ENCODE measurements around the gene DNAL1. TPM values are rescaled to one million over a fixed set of nuclear protein-coding genes. Genes with fewer than 3 reads are reported as not detected.

Gene DNAL1
- total and polyA plus RNA-seq, 2 experiments from 2014 or later = 12.2 to 19.4 TPM

DNA sequence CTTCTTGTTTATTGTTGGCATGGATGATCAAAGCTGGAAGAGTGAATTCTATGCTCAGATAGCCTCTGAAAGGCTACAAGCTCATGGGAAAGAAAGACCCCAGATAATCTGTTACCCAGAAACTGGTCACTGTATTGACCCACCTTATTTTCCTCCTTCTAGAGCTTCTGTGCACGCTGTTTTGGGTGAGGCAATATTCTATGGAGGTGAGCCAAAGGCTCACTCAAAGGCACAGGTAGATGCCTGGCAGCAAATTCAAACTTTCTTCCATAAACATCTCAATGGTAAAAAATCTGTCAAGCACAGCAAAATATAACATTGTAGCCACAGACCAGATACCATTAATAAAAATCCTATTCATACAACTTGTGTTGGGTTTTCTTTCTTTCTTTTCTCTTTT is 25.3 kb upstream of the DNAL1 start:
- Histone ChIP-seq H3K4me1 (ENCODE audit: low read depth) (no peaks in the 10 kb centered on the region), H3K27ac (no peak overlapping the region), H3K36me3 (no peaks in the 10 kb centered on the region), H3K27me3 (no peaks in the 10 kb centered on the region), H3K9me3 (ENCODE audit: low read depth) (no peaks in the 10 kb centered on the region), H3K4me3 (no peak overlapping the region)
- no peak for DNase-seq (ENCODE audit: low read depth in 1 of 2, low spot score in 1 of 2)
- TF ChIP-seq, protein P1, sequence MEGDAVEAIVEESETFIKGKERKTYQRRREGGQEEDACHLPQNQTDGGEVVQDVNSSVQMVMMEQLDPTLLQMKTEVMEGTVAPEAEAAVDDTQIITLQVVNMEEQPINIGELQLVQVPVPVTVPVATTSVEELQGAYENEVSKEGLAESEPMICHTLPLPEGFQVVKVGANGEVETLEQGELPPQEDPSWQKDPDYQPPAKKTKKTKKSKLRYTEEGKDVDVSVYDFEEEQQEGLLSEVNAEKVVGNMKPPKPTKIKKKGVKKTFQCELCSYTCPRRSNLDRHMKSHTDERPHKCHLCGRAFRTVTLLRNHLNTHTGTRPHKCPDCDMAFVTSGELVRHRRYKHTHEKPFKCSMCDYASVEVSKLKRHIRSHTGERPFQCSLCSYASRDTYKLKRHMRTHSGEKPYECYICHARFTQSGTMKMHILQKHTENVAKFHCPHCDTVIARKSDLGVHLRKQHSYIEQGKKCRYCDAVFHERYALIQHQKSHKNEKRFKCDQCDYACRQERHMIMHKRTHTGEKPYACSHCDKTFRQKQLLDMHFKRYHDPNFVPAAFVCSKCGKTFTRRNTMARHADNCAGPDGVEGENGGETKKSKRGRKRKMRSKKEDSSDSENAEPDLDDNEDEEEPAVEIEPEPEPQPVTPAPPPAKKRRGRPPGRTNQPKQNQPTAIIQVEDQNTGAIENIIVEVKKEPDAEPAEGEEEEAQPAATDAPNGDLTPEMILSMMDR (IDR thresholded peaks at IDR 0.05; ENCODE audit: low read depth, low read length) = no peak

DNA sequence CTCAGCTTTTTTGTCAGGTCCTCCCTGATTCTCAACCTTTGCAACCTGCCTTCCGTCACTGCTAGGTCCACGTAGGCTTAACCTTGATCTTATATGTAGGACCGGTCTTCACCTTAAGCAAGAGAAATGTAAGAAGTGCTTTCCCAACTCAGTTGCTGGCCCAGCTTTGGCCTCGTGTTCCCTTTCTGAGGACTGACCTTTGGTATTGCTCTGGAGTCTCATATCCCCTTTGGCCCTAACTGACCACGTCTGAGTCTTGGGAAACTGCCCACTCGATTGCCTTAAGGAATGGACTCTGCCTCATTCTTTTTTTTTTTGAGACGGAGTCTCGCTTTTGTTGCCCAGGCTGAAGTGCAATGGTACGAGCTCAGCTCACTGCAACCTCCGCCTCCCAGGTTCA is 24.5 kb upstream of the DNAL1 start:
- DNase-seq (ENCODE audit: low read depth in 1 of 2, low spot score in 1 of 2) = no peak

DNA sequence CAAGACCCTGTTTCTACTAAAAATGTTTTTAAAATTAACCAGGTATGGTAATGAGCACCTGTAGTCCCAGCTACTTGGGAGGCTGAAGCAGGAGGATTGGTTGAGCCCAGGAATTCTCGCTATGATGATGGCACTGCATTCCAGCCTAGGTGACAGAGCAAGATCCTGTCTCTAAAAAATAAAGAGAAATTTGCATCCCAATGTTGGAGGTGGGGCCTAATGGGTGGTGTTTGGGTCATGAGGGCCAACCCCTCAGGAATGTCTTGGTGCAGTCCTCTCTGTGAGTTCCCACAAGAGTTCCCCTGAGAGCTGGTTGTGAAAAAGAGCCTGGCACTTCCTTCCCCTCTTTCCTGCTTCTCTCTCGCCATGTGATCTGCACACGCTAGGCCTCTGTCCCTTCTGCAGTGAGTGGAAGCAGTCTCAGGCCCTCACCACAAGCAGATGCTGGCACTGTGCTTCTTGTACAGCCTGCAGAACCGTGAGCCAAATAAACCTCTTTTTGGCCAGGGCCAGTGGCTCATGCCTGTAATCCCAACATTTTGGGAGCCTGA is 21.2 kb upstream of the DNAL1 start:
- no peaks in the 10 kb centered on the region for H3K36me3 ChIP-seq
- H3K4me1 ChIP-seq (ENCODE audit: low read depth) = no peaks in the 10 kb centered on the region
- H3K9me3 ChIP-seq (ENCODE audit: low read depth) = no peaks in the 10 kb centered on the region
- H3K27ac ChIP-seq = no peak overlapping the region
- no peak for DNase-seq (ENCODE audit: low read depth in 1 of 2, low spot score in 1 of 2)
- no peak overlapping the region for H3K4me3 ChIP-seq
- TF ChIP-seq, protein P1 (IDR thresholded peaks at IDR 0.05; ENCODE audit: low read depth, low read length) = no peak
- H3K27me3 ChIP-seq = no peaks in the 10 kb centered on the region

More for the DNA sequence above, 24.5 kb upstream of the DNAL1 start:
- Histone ChIP-seq H3K4me3 (no peak overlapping the region), H3K27ac (no peak overlapping the region), H3K4me1 (ENCODE audit: low read depth) (no peaks in the 10 kb centered on the region), H3K36me3 (no peaks in the 10 kb centered on the region), H3K9me3 (ENCODE audit: low read depth) (no peaks in the 10 kb centered on the region), H3K27me3 (no peaks in the 10 kb centered on the region)
- TF ChIP-seq, protein P1 (IDR thresholded peaks at IDR 0.05; ENCODE audit: low read depth, low read length) = no peak

DNA sequence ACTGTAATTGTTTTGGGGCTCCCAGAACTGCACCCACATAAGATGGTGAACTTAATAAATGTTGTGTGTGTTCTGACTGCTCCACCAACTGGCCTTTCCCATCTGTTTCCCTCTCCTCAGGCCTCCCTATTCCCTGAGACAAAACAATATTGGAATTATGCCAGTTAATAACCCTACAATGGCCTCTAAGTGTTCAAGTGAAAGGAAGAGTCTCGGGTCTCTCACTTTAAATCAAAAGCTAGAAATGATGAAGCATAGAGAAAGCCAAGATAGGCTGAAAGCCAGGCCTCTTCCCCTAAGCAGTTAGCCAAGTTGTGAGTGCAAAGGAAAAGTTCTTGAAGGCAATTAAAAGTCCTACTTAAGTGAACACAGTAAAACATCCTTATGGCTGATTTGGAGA is 19.1 kb upstream of the DNAL1 start:
- H3K4me1 ChIP-seq (ENCODE audit: low read depth) = no peaks in the 10 kb centered on the region
- peak in 1 of 2 donors; percentile 7 for DNase-seq (ENCODE audit: low read depth in 1 of 2, low spot score in 1 of 2)

DNA sequence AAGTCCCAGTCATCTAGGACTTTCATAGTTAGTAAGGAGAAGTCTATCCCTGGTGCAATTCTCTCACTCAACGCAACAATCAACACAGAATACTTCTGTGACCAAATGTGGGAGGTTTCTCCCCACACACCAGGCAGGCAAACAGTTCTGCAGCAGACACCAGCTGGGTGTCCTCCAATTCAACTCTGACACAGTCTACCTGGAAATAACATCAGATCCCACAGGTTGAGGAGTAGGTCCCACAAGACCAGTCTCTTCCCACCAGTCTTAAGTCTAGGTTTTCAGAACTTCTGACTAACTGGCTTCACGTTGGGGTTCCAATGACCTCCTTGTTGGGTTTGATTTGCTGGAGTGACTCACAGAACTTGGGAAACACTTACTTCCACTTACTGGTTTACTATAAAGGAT is 17.6 kb upstream of the DNAL1 start:
- no peaks in the 10 kb centered on the region for H3K4me1 ChIP-seq (ENCODE audit: low read depth)
- no peaks in the 10 kb centered on the region for H3K27me3 ChIP-seq
- H3K9me3 ChIP-seq (ENCODE audit: low read depth) = no peaks in the 10 kb centered on the region

More for the DNA sequence above, 19.1 kb upstream of the DNAL1 start:
- H3K9me3 ChIP-seq (ENCODE audit: low read depth) = no peaks in the 10 kb centered on the region
- no peaks in the 10 kb centered on the region for H3K36me3 ChIP-seq
- H3K27me3 ChIP-seq = no peaks in the 10 kb centered on the region
- no peak overlapping the region for H3K4me3 ChIP-seq
- no peak overlapping the region for H3K27ac ChIP-seq
- TF ChIP-seq, protein P1 (IDR thresholded peaks at IDR 0.05; ENCODE audit: low read depth, low read length) = no peak

More for the DNA sequence above, 17.6 kb upstream of the DNAL1 start:
- no peak for DNase-seq (ENCODE audit: low read depth in 1 of 2, low spot score in 1 of 2)
- Histone ChIP-seq H3K36me3 (no peaks in the 10 kb centered on the region), H3K27ac (no peak overlapping the region), H3K4me3 (no peak overlapping the region)
- TF ChIP-seq, protein P1 (IDR thresholded peaks at IDR 0.05; ENCODE audit: low read depth, low read length) = no peak

Data from cardiac muscle cell (in vitro differentiated cells and primary cell).